ENCODE results near the gene SMIM36.

SMIM36 gene

DNA sequence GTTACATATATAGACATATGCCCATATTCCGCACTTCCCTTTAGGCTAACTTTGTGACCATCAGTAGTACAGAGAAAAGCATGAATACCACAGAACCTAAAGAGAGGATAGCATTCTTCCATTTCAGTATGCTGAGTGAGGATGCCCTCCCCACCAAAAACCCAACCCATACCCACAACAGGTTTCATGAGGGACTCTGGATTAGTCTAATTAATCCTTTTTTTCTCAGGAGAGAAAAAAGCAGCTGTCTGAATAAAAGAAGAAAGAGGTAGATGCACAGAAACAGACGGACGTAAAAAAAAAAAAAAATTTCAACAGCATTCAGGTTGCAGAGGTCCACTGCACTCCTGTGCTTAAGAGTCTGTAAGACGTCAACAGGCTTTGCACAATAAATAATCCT, 96.3 kb downstream of the SMIM36 start:
- TF ChIP-seq, protein P1, sequence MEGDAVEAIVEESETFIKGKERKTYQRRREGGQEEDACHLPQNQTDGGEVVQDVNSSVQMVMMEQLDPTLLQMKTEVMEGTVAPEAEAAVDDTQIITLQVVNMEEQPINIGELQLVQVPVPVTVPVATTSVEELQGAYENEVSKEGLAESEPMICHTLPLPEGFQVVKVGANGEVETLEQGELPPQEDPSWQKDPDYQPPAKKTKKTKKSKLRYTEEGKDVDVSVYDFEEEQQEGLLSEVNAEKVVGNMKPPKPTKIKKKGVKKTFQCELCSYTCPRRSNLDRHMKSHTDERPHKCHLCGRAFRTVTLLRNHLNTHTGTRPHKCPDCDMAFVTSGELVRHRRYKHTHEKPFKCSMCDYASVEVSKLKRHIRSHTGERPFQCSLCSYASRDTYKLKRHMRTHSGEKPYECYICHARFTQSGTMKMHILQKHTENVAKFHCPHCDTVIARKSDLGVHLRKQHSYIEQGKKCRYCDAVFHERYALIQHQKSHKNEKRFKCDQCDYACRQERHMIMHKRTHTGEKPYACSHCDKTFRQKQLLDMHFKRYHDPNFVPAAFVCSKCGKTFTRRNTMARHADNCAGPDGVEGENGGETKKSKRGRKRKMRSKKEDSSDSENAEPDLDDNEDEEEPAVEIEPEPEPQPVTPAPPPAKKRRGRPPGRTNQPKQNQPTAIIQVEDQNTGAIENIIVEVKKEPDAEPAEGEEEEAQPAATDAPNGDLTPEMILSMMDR (IDR thresholded peaks at IDR 0.05; ENCODE audit: low read depth, low read length, missing control alignments): no peak
- no peak overlapping the region for H3K4me3 ChIP-seq (replicated peaks; ENCODE audit: low read depth, low read length)
- DNase-seq (ENCODE audit: extremely low read depth, low read depth): no peak

DNA sequence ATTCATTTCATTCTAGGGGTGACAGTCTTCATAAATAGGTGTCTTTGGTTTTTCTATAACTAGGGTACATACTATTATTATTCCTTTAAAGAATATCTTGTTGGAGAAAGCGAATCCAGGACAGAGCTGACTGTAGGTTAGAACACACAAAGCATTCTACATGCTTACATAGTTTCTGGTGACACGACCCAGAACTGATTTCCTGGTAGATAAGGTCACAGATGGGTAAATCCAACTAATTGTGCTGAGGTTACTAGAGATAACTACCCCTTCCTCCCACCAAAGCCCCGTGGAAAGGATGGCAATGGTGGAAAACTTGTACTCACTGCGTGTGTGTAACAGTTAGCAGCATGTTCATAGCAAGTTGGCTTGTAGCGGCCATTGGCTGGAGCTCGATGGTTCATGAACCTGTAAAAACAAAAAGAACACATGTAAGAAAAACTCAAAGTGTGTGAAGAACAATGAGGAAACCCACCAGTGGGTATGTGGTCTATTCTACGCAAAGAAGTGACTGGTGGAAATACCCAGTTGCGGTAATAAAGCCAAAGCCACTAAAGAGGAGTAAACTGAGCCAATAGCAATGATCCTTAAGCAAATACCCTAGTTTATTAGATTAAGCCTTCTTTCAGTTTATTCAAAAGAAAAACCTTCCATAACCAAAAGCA, 97.3 kb downstream of the SMIM36 start:
- TF ChIP-seq, protein P1 (IDR thresholded peaks at IDR 0.05; ENCODE audit: low read depth, low read length, missing control alignments): no peak
- H3K4me3 ChIP-seq (replicated peaks; ENCODE audit: low read depth, low read length): no peak overlapping the region
- no peak for DNase-seq (ENCODE audit: extremely low read depth, low read depth)

DNA sequence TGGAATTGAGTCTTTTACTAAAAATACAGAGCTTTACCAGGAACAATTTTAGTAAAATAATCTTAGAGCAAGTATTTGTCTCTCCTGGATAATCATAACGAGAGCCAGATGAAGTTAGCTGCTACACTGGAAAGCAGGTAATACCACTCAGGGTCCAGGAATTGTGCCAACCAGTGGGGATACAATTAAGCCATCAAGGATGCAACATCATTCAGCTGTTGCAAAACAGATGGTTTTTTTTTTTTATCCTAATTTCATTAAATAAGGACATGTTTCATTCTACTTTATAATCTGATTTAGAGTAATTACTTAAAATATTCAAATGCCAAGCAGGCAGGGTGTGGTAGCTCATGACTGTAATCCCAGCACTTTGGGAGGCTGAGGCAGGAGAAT, 99.8 kb downstream of the SMIM36 start:
- H3K4me3 ChIP-seq (replicated peaks; ENCODE audit: low read depth, low read length): no peak overlapping the region
- DNase-seq (ENCODE audit: extremely low read depth, low read depth): no peak
- TF ChIP-seq, protein P1 (IDR thresholded peaks at IDR 0.05; ENCODE audit: low read depth, low read length, missing control alignments): no peak

DNA sequence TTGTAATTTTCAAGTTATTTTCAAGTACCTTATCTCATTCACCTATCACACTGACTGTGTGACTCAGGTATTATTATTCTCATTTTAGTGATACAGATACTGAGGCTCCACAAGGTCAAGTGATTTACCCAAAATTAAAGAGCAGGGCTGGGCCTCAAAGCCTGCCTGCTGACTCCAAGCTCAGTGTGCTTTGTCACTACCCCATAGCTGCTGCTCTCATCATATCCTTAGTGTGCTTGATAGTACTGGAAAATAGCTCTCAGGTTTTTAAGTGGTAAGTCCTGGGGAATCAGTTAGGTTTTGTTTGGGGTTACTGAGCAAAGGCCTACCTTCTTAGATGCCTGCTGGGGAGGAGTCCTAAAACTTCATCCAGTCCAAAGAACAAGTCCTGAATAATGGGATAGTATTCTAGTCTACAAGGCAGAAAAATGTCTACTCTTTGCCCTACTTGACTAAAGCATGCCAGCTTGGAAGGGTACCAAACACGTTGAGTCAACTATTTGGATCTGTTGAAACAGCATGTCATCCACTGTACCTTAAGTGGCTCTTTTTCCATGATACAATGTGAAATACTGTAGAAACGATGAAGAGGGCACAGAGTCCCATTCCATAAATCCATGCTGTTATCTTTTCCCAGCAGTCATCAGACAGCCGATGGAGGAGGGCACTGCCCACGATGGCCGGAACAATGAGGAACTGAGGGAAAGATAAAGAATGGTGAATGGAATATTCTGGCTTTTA, 100.4 kb downstream of the SMIM36 start:
- no peak for DNase-seq (ENCODE audit: extremely low read depth, low read depth)
- H3K4me3 ChIP-seq (replicated peaks; ENCODE audit: low read depth, low read length): no peak overlapping the region
- TF ChIP-seq, protein P1 (IDR thresholded peaks at IDR 0.05; ENCODE audit: low read depth, low read length, missing control alignments): no peak

DNA sequence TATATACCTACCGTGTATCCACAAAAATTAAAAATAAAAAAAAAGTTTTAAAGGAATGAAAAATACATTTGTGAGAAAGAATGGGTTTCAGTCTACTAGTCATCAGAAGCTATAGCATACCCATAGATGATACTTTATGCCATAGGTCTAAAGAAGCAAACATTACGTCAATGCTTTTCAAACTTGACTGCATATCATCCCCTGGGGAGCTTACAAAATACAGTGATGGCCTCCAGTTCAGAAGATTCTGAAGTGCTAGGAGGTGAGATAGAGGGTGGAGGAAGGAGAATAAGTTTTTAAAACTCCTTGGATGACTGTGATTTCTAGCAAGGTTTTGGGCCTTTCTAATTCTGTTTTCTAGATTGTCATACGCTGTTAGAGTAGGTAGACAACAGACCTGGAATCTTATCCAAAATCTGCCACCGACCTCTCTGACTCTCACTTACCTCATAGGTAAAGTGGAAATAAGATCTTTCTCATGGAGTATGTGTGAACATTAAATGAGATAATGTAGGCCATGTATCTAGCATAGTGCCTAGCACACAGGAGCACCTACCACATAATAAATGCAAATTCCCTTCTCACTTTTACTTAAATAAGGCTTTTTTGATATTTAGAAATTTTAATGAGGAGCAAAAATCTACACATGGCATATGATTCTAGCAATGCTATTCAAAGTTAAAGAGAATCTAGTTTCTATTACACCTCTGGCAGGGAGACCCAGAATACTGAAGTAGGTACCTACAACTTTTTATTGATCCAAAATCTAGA, 102.0 kb downstream of the SMIM36 start:
- no peak for DNase-seq (ENCODE audit: extremely low read depth, low read depth)
- no peak overlapping the region for H3K4me3 ChIP-seq (replicated peaks; ENCODE audit: low read depth, low read length)
- TF ChIP-seq, protein P1 (IDR thresholded peaks at IDR 0.05; ENCODE audit: low read depth, low read length, missing control alignments): no peak

DNA sequence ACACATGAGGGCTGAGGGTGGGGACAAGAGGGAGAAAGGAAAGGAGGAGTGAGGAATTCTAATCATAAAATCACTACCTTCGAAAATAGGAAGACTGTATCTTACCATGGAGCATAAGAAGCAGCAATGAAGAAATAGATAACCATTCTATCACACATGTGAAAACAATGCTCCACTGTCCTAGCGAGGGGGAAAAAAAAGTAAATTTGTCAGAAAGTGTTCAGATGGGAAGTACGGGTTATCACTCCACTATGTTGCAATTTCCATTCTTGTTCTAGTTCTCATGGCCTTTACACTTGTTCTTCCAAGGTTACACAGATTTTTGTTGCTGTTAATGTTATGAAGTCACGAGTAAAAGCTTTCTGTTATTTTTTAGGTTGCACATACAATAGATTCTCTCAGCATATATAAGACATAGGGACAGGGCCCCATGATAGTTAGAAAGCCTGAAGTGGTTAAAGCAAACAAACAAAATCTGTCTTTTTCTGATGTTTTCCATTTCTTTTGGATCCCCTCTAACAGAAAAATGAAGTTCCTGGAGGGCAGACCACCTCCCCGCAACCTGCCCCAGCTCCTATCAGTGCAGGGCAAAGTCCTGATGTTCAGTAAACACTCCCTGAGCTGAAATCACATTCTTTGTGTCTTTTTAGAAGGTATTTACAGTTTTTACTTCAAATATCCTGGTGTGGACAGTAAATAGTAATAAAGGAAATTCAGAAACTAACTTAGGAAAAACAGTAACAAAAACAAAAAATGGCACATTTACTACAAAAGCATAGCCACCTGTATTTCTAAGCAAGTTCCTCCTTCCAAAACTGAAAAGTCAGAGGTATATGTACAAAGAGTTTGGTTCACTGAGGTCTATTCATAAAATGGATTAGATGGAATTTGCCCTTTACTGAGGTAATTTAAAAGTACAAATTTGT, 103.3 kb downstream of the SMIM36 start:
- no peak for DNase-seq (ENCODE audit: extremely low read depth, low read depth)
- no peak overlapping the region for H3K4me3 ChIP-seq (replicated peaks; ENCODE audit: low read depth, low read length)
- TF ChIP-seq, protein P1 (IDR thresholded peaks at IDR 0.05; ENCODE audit: low read depth, low read length, missing control alignments): no peak

All from HFF-Myc (cell line).